NCI-H2171 treated with DMSO at 0.1 percent for 48 hours (cell line): ENCODE results near the gene CDCP1.
"Not testable (repeated sequence)": the region's sequence is repeated elsewhere in the genome, so short reads cannot be mapped to it uniquely, and the experiment has no call there.

Source experiments
- DNase-seq: peaks from one replicate; lab custom pipeline; 2025; lab: John Stamatoyannopoulos, UW

CDCP1 gene

DNA sequence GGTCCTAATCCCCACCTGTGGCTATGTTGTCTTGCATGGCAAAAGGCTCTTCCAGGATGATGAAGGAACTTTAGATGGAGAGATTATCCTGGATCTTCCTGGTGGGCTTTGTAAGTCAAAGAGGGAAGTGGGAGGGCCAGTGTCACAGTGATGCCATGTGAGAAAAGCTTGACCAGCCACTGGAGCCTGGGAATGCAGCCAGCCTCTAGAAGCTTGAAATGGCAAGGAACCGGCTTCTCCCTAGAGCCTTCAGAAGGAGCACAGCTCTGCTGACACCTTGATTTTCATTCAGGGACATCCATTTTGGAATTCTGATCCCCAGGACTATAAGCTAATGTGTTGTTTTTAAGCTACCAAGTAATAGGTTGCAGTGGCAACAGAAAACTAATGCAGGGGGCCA lies 61.8 kb downstream of the CDCP1 start:
- no peak for DNase-seq

DNA sequence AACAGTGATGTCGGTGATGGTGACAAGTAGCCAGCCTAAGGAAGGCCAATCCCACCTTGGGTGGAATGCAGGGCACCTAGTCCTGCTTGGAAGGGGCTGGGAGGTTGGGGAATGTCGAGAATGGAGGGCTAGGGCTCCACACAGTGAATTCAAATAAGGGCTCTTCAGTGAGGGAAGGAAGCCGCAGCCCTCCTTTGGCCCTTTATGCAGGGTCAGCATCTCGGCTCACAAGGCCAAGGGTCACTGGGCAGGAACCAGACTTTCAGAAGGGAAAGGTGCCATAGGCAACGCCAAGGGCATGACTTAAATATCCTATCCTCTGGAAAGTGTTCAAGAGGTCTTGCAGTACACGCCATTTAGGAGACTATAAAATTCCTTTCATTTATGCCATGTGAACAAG lies 63.2 kb downstream of the CDCP1 start:
- no peak for DNase-seq

DNA sequence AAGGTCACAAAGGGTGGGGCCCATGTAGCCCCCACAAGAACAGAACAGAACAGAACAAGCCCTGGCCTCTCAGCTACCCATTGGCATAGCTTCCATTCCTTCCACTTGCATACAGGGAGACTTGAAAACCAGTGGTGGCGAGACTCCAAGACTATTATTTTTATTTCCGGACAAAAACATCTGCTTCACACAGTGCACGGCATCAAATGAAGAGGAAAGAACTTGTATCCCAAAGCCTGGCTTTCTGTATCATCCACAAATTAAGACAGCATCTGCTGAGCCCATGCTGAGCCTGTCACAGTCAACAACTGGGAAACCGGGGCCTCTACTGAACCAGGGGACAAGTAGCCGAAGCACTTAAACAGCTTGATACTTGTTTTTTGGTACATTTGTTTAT lies 64.0 kb downstream of the CDCP1 start:
- no peak for DNase-seq

DNA sequence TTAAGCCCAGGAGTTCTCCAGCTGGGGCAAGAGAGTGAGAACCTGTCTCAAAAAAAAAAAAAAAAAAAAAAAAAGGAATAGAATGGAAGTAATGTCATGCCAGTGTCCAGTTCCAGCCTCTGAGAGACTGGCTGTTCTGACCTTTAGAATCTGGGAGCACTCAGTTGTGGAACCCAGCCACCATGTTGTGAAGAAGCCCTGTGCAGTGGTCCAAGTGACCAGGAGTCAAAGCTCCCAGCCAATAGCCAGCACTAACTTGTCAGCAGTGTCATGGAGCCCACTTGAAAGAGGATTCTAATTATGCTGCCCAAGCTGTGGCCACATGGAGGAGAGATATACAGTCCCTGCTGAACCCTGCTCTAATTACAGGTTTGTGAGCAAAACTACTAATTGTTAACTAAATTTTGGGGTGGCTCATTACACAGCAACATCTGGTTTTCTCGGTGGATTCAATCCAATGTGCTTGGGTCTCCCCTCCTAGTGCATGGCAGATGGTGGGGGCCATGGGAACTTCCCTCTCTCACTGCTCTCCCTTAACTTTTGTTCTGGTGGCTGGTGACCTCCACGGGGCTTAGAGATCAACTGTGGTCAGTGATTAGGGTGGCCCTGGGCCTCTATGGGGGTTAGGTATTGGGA lies 64.6 kb downstream of the CDCP1 start:
- no peak for DNase-seq

- no peak for DNase-seq
These were observed 65.4 kb downstream of the CDCP1 start for GRCh38 chr3:45080824-45081223.

DNA sequence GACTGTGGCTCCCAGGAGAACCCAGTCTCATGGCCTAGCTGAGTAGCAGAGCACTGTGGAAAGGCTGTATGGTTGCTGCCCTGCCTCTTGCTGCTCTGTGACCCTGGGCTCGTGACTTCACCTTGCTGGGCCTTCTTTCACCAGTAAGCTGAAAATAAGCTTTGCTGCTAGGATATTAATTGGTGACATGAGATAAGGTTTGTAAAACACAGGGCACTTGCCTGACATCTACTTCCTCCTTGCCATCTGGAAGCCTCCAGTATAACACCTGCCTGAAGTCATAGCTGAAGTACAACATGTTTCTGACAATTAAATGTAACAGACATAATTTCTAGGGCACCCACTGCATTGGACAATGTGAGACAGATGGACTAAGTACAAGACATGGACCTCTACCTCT lies 66.5 kb downstream of the CDCP1 start:
- no peak for DNase-seq

DNA sequence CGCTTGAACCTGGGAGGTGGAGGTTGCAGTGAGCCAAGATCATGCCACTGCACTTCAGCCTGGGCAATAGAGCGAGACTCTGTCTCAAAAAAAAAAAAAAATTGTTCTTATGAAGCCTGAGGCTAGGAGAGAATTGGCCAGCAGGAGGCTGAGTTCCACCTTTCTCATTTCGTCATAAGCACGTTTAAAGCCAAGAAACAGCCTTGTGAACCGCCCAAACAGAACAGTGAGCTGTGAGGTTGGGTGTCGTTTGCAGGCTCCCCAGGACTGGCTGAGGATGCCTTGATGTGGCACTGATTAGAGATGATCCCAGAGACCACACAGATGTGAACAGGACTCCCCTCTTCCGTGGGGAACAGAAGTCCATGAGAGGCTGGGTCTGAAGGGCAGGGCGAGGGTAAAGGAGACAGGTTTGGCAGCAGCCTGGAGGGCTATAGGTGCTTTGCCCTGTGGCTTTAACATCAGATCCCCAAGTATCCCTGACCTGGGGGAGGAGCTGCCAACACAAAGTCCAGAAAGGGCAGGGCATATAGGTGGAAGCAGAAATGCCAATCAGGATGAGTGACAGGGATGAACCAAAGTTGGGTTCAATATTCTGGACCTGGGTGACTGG lies 67.2 kb downstream of the CDCP1 start:
- DNase-seq: no peak

- DNase-seq: not testable (repeated sequence)
These were observed 67.9 kb downstream of the CDCP1 start for GRCh38 chr3:45078256-45078655.

DNA sequence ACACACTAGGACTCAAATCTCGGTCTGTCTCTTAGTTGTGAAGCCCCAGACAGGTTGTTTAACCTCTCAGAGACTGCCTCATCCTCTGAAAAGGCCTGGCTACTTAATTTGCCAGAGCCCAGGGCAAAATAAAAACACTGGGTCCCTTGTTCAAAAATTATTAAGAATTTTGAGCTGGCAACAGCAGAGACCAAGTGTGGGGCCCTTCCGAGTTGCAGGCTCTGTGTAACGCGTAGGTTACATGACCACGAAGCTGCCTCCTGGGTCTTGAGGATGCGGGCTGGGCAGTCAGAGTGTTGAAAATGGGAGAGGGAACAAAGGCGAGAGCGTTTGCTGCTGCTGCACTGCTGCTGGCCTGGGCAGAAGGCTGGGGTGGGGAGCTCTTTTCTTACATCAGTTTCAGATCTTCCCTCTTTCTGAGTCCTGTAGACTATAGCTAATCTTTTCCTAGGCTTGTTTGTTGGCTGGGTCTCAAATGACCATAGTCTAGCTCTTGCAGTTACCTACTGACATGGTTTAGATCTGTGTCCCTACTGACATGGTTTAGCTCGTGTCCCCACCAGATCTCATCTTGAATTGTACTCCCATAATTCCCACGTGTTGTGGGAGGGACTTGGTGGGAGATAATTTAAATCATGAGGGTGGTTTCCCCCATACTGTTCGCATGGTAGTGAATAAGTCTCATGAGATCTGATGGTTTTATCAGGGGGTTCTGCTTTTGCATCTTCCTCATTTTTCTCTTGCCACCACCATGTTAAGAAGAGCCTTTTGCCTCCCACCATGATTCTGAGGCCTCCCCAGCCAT lies 70.2 kb downstream of the CDCP1 start:
- no peak for DNase-seq

DNA sequence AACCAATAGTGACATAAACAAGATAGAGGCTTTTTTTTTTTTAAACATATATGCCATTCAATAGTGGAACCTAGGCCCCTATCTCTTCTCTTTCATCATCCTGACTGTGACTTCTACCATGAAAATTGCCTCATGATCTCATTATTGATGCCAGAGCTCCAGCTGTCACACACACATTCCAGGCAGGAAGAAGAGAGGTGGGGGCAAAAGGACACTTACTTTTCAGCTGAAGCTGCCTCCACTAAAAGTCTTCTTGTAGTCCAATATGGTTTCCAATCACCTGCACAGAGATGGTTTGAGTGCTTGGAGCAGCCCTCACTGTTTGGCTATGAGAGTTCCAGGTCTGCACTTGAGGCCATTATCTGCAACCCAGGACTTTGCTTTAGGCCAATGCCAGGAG lies 75.1 kb downstream of the CDCP1 start:
- no peak for DNase-seq

DNA sequence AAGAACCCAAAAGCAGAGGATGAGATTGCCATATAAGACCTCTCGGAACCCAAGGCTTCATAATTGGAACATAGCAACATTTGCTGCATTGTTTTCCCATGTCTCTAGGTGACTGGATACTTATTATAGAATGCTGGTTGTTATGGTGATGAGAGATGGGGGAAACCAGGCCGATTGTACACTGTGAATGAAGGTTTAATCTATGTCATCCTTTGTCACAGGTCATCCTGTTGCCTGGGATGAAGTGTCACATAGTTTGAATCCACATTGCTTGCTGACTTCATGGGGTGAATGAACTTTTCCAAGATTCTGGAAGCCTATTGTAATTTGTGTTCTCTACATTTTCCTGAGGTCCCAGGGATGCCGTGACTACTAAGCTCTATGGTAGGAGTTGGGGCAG lies 78.2 kb downstream of the CDCP1 start:
- no peak for DNase-seq

DNA sequence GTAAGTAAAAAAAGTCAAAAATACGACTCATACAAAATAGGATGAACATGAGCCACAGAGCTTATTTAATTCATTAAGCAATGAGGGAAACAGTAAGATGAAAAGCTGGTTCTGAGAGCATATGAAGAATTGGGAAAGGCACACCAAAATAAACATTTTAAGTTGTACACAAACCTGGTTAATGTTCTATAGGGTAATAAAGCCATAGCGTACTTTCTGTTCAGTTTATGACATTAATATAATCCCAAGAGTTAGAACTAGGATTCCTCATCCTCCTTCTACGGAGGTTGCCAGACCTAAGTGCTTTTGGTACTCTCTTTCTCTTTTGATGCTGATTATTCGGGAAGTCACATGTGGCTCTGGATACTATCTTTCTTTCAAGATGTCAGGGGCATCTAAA lies 78.7 kb downstream of the CDCP1 start:
- no peak for DNase-seq

DNA sequence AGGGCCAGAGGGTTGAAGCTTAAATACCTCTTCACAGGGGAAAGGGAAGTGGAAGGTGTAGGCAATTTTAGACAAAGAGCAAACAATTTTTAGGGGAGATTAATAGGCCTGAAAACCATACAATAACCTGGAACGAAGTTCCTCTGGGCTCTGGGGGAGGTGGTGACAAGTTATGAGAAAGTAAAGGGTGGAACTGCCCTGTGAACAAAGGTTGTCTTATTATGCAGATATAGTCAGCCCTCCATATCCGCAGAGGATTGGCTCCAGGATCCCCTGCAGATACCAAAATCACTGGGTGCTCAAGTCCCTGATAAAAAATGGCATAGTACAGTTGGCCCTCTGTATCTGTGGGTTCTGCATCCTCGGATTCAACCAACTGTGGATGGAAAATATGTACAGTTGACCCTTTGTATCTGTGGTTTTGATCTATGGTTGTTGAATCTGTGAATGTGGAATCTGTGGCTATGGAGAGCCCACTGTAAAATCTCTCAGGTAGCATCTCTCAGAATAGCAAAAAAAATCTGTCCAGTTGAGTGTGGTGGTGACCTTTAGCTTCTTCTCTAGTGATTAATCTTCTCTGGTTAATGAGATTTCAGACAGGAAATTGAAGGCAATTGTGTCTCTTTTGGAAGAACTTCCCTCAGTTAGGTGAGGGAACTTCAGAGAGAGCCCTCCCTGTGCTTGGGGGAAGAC lies 79.9 kb downstream of the CDCP1 start:
- DNase-seq: no peak

DNA sequence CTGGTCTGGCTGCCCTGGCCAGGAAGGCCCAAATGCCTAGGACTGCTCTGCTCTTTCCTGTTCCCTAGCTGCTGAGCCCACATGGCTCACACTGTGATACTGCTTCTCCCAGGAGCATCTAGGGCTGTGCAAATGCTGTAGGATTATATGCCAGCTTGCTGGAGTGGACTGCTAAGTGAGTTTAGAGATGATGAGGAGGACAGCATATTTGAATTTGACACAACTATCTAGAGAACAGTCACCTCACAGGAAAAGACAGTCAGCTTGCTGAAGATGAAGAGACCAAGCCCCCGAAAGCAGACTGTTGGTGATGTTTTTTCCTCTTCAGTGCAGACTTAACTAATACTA lies 80.8 kb downstream of the CDCP1 start:
- no peak for DNase-seq

DNA sequence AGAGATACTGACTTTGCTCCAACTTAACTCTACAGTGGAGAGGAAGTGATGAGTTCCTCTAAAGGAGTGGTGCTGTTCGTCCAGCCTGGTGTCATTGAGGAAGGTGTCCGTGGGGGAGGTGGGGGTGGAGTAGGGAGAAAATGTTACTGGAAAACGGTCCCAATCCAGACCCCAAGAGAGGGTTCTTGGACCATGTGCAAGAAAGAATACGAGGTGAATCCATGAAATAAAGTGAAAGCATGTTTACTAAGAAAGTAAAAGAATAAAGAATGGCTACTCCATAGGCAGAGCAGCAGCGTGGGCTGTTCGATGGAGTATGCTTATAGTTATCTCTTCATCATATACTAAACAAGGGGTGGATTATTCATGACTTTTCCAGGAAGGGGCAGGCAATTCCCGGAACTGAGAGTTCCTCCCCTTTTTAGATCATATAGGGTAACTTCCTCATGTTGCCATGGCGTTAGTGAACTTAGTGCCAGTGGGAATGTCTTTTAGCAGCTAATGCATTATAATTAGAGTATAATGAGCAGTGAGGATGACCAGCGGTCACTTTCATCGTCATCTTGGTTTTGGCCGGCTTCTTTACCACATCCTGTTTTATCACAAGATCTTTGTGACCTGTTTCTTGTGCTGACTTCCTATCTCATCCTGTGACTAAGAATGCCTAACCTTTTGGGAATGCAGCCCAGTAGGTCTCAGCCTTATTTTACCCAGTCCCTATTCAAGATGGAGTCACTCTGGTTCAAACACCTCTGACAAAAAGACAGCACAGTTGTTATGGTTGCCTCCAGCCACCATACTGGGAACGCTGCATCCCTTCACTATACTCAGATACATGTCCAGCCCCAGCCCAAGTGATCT lies 81.4 kb downstream of the CDCP1 start:
- DNase-seq: no peak

DNA sequence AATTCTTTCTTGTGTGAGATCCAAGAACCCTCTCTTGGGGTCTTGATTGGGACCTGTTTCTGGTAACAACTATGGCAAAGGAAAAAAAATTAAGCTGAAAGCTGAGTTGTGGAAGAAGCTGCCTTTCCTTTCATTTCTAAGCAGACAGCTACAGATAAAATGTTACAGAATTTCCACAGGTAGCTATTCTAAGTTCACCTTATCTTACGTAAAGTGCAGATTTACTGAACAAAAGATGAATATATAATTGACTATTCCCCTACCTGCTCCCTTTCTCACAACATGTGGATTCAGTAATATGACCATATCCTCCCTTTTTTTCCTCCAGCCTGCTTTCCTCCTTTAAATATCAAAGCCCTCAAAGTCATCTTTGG lies 83.5 kb downstream of the CDCP1 start:
- DNase-seq: no peak

- no peak for DNase-seq
These were observed 85.8 kb downstream of the CDCP1 start for GRCh38 chr3:45060165-45060892.

DNA sequence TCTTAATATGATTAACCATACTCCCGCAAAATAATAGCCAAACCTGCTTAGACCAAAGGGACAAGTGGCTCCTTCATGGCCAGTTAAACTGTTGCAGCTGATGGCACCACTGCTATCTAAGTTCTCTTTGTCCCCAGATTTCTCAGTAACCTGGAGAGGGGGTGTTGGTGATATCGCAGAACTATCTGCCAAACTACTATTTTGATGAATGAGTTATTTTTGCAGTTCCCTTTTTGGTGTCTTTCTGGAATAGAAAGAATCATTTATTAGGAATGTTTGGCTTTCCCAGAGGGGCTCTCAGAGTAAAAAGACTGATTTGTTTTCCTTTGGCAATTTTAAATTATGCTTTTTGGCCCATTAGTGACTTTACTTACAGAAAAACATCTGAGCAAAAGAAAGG lies 87.0 kb downstream of the CDCP1 start:
- DNase-seq: no peak

- no peak for DNase-seq
These were observed 88.6 kb downstream of the CDCP1 start for GRCh38 chr3:45057557-45057956.

GRCh38 chr3:45056608-45057301 lies 89.4 kb downstream of the CDCP1 start:
- DNase-seq: no peak
